Peyer's patch (tissue), 4 donors: ENCODE results near the gene LARP4B. TPM values are rescaled to one million over a fixed set of nuclear protein-coding genes. Genes with fewer than 3 reads are reported as not detected.

Experiments used
- DNase-seq, 3 donors: peaks; one replicate each; pipeline ENCODE4 v3.0.0-alpha.2; 2017 to 2019
- H3K27ac ChIP-seq, 4 donors: fragments of 200-600 bp; sonication (generic); one replicate each; pipeline ENCODE4 v1.5.1; 2016 to 2019
- H3K27me3 ChIP-seq, 2 donors: fragments of 200-600 bp; sonication (generic); one replicate each; pipeline ENCODE4 v1.5.1; 2019
- H3K36me3 ChIP-seq, 3 donors: fragments of 200-600 bp; sonication (generic); one replicate each; pipeline ENCODE4 v1.5.1; 2016 to 2019
- H3K4me1 ChIP-seq, 4 donors: fragments of 200-600 bp; sonication (generic); one replicate each; pipeline ENCODE4 v1.5.1; 2016 to 2019
- H3K4me3 ChIP-seq, 4 donors: fragments of 200-600 bp; sonication (generic); 1 replicate in 3 of 4; 2 replicates in 1 of 4; pipeline ENCODE4 v1.5.1; 2016 to 2019; ENCODE audit warnings: mild to moderate bottlenecking in 1 of 4
- H3K9me3 ChIP-seq, 4 donors: fragments of 200-600 bp; sonication (generic); one replicate each; pipeline ENCODE4 v1.5.1; 2016 to 2019; ENCODE audit warnings: mild to moderate bottlenecking in 1 of 4
- CTCF ChIP-seq, 6 experiments: fragments of 450-650 bp in 4 of 6; fragments of 200-600 bp in 2 of 6; sonication (generic) in 1 of 6; IDR thresholded peaks; one replicate each; pipeline ENCODE4 v1.5.1; 2017 to 2019; ENCODE audit warnings: antibody characterized with exemption in 6 of 6, mild to moderate bottlenecking in 3 of 6, moderate library complexity in 1 of 6
- POLR2A ChIP-seq, 2 donors: fragments of 450-650 bp; IDR thresholded peaks; one replicate each; pipeline ENCODE4 v1.5.1; 2017; ENCODE audit warnings: antibody characterized with exemption in 2 of 2, mild to moderate bottlenecking in 2 of 2, moderate library complexity in 2 of 2
- total RNA-seq, 4 donors: library from RNA; depleted of rRNA; stranded (reverse); fragments of >200 nt; gene quantifications; one replicate each; pipeline ENCODE4 v1.1.0, GENCODE V29; 2016

Gene LARP4B
- total RNA-seq, 4 donors from 2014 or later: 77.2 to 106 (median 93.3) TPM

- no peak for DNase-seq
- Histone ChIP-seq H3K27ac (no peak overlapping the region), H3K27me3 (no peaks in the 10 kb centered on the region), H3K4me1 (no peaks in the 10 kb centered on the region), H3K4me3 (no peak overlapping the region), H3K36me3 (peaks cover 0 to 41% (median 0%) of the 10 kb centered on the region in 3 donors), H3K9me3 (no peaks in the 10 kb centered on the region)
- TF ChIP-seq CTCF (IDR thresholded peaks at IDR 0.05) (no peak), POLR2A (IDR thresholded peaks at IDR 0.05) (no peak)
Measured at GRCh38 chr10:834493-834892, 97.0 kb downstream of the LARP4B start.

- Histone ChIP-seq H3K36me3 (peaks cover 0 to 63% (median 3%) of the 10 kb centered on the region in 3 donors), H3K9me3 (no peaks in the 10 kb centered on the region), H3K4me3 (no peak overlapping the region), H3K27ac (no peak overlapping the region), H3K27me3 (no peaks in the 10 kb centered on the region), H3K4me1 (no peaks in the 10 kb centered on the region)
- TF ChIP-seq POLR2A (IDR thresholded peaks at IDR 0.05): no peak
- no peak for TF ChIP-seq CTCF (IDR thresholded peaks at IDR 0.05)
- no peak for DNase-seq
Measured at GRCh38 chr10:829241-829640, 102.3 kb downstream of the LARP4B start.

- no peaks in the 10 kb centered on the region for H3K9me3 ChIP-seq
- no peaks in the 10 kb centered on the region for H3K4me1 ChIP-seq
- DNase-seq: no peak
- no peak for TF ChIP-seq POLR2A (IDR thresholded peaks at IDR 0.05)
- TF ChIP-seq CTCF (IDR thresholded peaks at IDR 0.05): no peak
- H3K4me3 ChIP-seq: no peak overlapping the region
- no peak overlapping the region for H3K27ac ChIP-seq
- H3K27me3 ChIP-seq: no peaks in the 10 kb centered on the region
- H3K36me3 ChIP-seq: peaks cover 0 to 73% (median 3%) of the 10 kb centered on the region in 3 donors
Measured at GRCh38 chr10:828191-828590, 103.3 kb downstream of the LARP4B start.

- Histone ChIP-seq H3K9me3 (no peaks in the 10 kb centered on the region), H3K27me3 (no peaks in the 10 kb centered on the region), H3K36me3 (peaks cover 0 to 90% (median 3%) of the 10 kb centered on the region in 3 donors), H3K4me1 (peaks cover 0 to 4% (median 0%) of the 10 kb centered on the region in 4 donors), H3K4me3 (no peak overlapping the region), H3K27ac (no peak overlapping the region)
- no peak for TF ChIP-seq POLR2A (IDR thresholded peaks at IDR 0.05)
- TF ChIP-seq CTCF (IDR thresholded peaks at IDR 0.05): no peak
- DNase-seq: no peak
Measured at GRCh38 chr10:824946-825345, 106.6 kb downstream of the LARP4B start.

GRCh38 chr10:824497-824896, 107.0 kb downstream of the LARP4B start:
- Histone ChIP-seq H3K36me3 (peaks cover 0 to 90% (median 3%) of the 10 kb centered on the region in 3 donors), H3K27me3 (no peaks in the 10 kb centered on the region), H3K4me3 (no peak overlapping the region), H3K27ac (no peak overlapping the region), H3K9me3 (no peaks in the 10 kb centered on the region), H3K4me1 (peaks cover 0 to 4% (median 0%) of the 10 kb centered on the region in 4 donors)
- no peak for DNase-seq
- TF ChIP-seq CTCF (IDR thresholded peaks at IDR 0.05) (no peak), POLR2A (IDR thresholded peaks at IDR 0.05) (no peak)
